Islet precursor cell (in vitro differentiated cells): ENCODE measurements around the gene LY6G6C.

Experiments
- DNase-seq: peaks from one replicate; pipeline ENCODE4 v3.0.0-alpha.2; 2018

Gene LY6G6C

GRCh38 chr6:31721351-31722020, at the start of gene LY6G6C:
Gene LY6G6C, minus strand, starts transcription at chr6:31721746. Its CDS starts 67 bp downstream, at chr6:31721679.
- peak; percentile 47 for DNase-seq

GRCh38 chr6:31770860-31771259, 49.3 kb upstream of the LY6G6C start:
- DNase-seq = no peak

- peak; percentile 87 for DNase-seq
These were observed 48.3 kb upstream of the LY6G6C start for GRCh38 chr6:31769684-31770371.

GRCh38 chr6:31768363-31769257, 47.1 kb upstream of the LY6G6C start:
- no peak for DNase-seq

- DNase-seq = no peak
These were observed 45.6 kb upstream of the LY6G6C start for GRCh38 chr6:31767096-31767645.

GRCh38 chr6:31765910-31766794, 44.6 kb upstream of the LY6G6C start:
- DNase-seq = peak; percentile 76

GRCh38 chr6:31765559-31765909, 44.0 kb upstream of the LY6G6C start:
- DNase-seq = no peak

- DNase-seq = no peak
These were observed 42.7 kb upstream of the LY6G6C start for GRCh38 chr6:31764198-31764597.

GRCh38 chr6:31763619-31763940, 42.0 kb upstream of the LY6G6C start:
- DNase-seq = no peak

- no peak for DNase-seq
These were observed 41.5 kb upstream of the LY6G6C start for GRCh38 chr6:31762878-31763618.

- DNase-seq = no peak
These were observed 40.8 kb upstream of the LY6G6C start, which contains the start of gene SAPCD1 for GRCh38 chr6:31762356-31762755. Gene SAPCD1, plus strand, starts transcription at chr6:31762656. Its CDS starts 399 bp downstream, at chr6:31763055.

- DNase-seq = no peak
These were observed 39.8 kb upstream of the LY6G6C start for GRCh38 chr6:31761343-31761742.

GRCh38 chr6:31760790-31761189, 39.2 kb upstream of the LY6G6C start:
- DNase-seq = no peak

- no peak for DNase-seq
These were observed 36.7 kb upstream of the LY6G6C start for GRCh38 chr6:31758281-31758680.

GRCh38 chr6:31752739-31753319, 31.3 kb upstream of the LY6G6C start:
- no peak for DNase-seq

- no peak for DNase-seq
These were observed 29.0 kb upstream of the LY6G6C start for GRCh38 chr6:31750411-31751022.

- DNase-seq = no peak
These were observed 27.9 kb upstream of the LY6G6C start for GRCh38 chr6:31749301-31750036.

GRCh38 chr6:31744422-31744821, 22.9 kb upstream of the LY6G6C start:
- no peak for DNase-seq

GRCh38 chr6:31742894-31743293, 21.3 kb upstream of the LY6G6C start:
- no peak for DNase-seq

GRCh38 chr6:31741815-31742214, 20.3 kb upstream of the LY6G6C start:
- DNase-seq = no peak
